ENCODE data around the gene EIF2D. TPM values are rescaled to one million over a fixed set of nuclear protein-coding genes. Genes with fewer than 3 reads are reported as not detected.
A peak's percentile ranks its signal among the peaks of the same experiment; 100 is the strongest.

EIF2D gene
- total and polyA plus RNA-seq, 2 of the 8 experiments (the other 6 are each of a cell fraction or from before 2014, with no cell fraction given): 36.1 to 37.1 TPM

DNA sequence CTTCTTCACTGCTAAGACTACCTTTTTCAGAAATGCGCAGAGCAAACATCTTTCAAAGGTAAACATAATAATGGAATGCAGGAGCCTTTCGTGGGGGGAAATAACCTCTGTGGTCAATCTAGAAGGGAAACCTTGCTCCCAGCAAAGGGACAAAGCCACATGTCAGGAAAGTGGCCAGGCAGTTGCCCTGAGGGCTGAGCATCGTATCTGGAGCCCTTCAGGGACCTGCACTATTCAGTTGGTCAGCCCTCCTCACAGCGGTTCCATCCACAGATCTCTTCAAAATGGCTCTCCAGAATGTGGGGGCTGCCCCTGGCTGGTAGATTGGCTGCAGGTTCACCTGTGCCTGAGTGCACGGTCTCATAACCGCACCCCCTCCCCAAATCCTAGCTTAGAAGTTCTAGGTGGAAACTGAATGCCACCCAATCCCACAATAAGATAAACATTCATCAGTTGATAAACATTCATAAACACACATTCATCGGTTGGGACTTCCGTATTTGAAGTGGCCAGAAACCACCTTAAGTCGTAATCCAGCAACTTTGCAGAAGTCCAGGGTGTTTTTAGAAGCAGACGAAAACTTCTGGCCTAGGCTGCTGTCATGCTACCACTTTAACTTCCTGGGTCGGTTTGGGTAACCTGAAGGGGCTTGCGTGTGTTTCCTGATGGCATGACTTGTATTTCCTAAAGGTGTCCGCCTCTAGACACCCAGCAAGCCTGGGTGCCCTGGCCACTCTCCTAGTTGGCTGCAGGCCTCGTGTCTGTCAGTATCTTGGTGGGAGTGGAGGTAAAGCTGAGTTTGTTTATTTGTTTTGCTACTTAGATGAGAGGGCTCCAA lies 54.4 kb downstream of the EIF2D start:
- Histone ChIP-seq H3K56ac (replicated peaks; ENCODE audit: insufficient read length, low read depth, low read length) (no peak overlapping the region), H4K91ac (replicated peaks; ENCODE audit: insufficient read length, low read length) (no peak overlapping the region), H3K79me1 (ENCODE audit: low read depth, low read length) (no peaks in the 10 kb centered on the region), H3K4me1 (replicated peaks in 1 of 4; ENCODE audit: control insufficient read depth in 3 of 4, insufficient read depth in 4 of 4, low read length in 3 of 4) (peaks cover 4 to 7% (median 5%) of the 10 kb centered on the region in 4 experiments; a peak in 6 of 7 replicates), H2AK5ac (ENCODE audit: low read depth, low read length) (no peak overlapping the region), H3K36me3 (ENCODE audit: control insufficient read depth in 2 of 4, insufficient read depth in 4 of 4, low read length in 3 of 4) (no peaks in the 10 kb centered on the region), H3K14ac (ENCODE audit: insufficient read length) (no peak overlapping the region), H4K20me1 (replicated peaks in 1 of 2; ENCODE audit: control insufficient read depth in 1 of 2, insufficient read depth in 2 of 2, low read length in 2 of 2) (no peaks in the 10 kb centered on the region), H4K5ac (ENCODE audit: insufficient read length, low read depth, low read length) (no peak overlapping the region), H4K8ac (ENCODE audit: extremely low read depth, insufficient read depth, low read length) (no peak overlapping the region; the same call in 1 of the 2 replicates), H2BK5ac (ENCODE audit: low read depth, low read length) (no peak overlapping the region), H2BK15ac (ENCODE audit: low read length) (0 out of 2 replicates have a peak overlapping the region, but pooled peaks have one; percentile 29), H3K4me3 (ENCODE audit: extremely low read depth in 1 of 4, insufficient read depth in 2 of 4, low read depth in 3 of 4, low read length in 4 of 4) (peak overlapping the region; percentile 43 to 65 (median 48)), H3K79me2 (ENCODE audit: control insufficient read depth in 1 of 2, insufficient read depth in 2 of 2, low read length in 2 of 2) (no peaks in the 10 kb centered on the region), H3K4me2 (ENCODE audit: insufficient read depth in 1 of 2, low read depth in 2 of 2, low read length in 2 of 2) (peak overlapping the region; percentile 64 to 78), H3K23ac (ENCODE audit: insufficient read length) (no peak overlapping the region), H3K9ac (replicated peaks in 1 of 4; ENCODE audit: extremely low read depth in 1 of 4, low read depth in 3 of 4, low read length in 3 of 4) (no peak overlapping the region; a peak in 1 of 7 replicates), H3K18ac (ENCODE audit: extremely low read depth, low read length) (no peak overlapping the region; the same call in 1 of the 2 replicates), H3K23me2 (ENCODE audit: low read depth, low read length) (peaks cover 5% of the 10 kb centered on the region), H2BK120ac (replicated peaks; ENCODE audit: low read depth, low read length) (no peak overlapping the region), H2BK20ac (ENCODE audit: low read length) (no peak overlapping the region), H3K27me3 (replicated peaks in 1 of 4; ENCODE audit: control insufficient read depth in 3 of 4, extremely low read depth in 1 of 4, insufficient read depth in 3 of 4, low read length in 3 of 4) (peaks cover 5 to 29% (median 19%) of the 10 kb centered on the region in 4 experiments), H3K4ac (replicated peaks; ENCODE audit: insufficient read length, low read depth, low read length) (no peak overlapping the region), H3K27ac (ENCODE audit: low read depth, low read length) (no peak overlapping the region), H2BK12ac (ENCODE audit: low read depth, low read length) (no peak overlapping the region; the same call in 1 of the 2 replicates), H3K9me3 (ENCODE audit: insufficient read depth in 2 of 2, low read depth in 1 of 2, low read length in 1 of 2) (no peaks in the 10 kb centered on the region), H2AFZ (ENCODE audit: low read length) (peak overlapping the region; percentile 47; the same call in 1 of the 2 replicates)
- no peak for DNase-seq (ENCODE audit: low read depth in 1 of 2, low spot score in 2 of 2)
- POLR2A ChIA-PET (ENCODE audit: partially characterized antibody): interaction anchor here (1.6 kb wide), 1 partner anchor 51 kb away, joined by 3 read pairs; the partner anchor contains the start of gene RASSF5
- 75% methylated on average over 14 of the region's 14 CpGs; no CpG with 5 or more reads in 1 of the 2 experiments for WGBS, 2 experiments (ENCODE audit: extremely low coverage in 1 of 2, insufficient coverage in 1 of 2, insufficient read length in 1 of 2, insufficient replicate concordance in 2 of 2, low coverage in 1 of 2, low lambda C conversion rate in 2 of 2, missing lambda C conversion rate in 1 of 2)
- CTCF ChIA-PET (ENCODE audit: partially characterized antibody): interaction anchor here (1.1 to 2.5 kb wide), 5 partner anchors 10 to 106 kb away, joined by 3 to 11 read pairs (median 3); partner anchors contain the start of gene RASSF5
- FAIRE-seq: no peak
- TF ChIP-seq CTBP2 (IDR thresholded peaks at IDR 0.05; ENCODE audit: borderline replicate concordance, insufficient read depth, insufficient read length, low read length) (no peak), EZH2 (IDR thresholded peaks at IDR 0.05; ENCODE audit: low read depth, low read length, severe bottlenecking) (peak; percentile 51)

Measured in H1 (cell line).